DOHH2 (cell line): ENCODE data around the gene ITGA8.

Source experiments
- CTCF ChIP-seq: fragments of 200-600 bp; sonication (generic); IDR thresholded peaks from one replicate; pipeline ENCODE4 v1.5.1; 2014; ENCODE audit warnings: antibody characterized with exemption, mild to moderate bottlenecking, low read depth, low read length; ENCODE audit not compliant: poor library complexity, severe bottlenecking
- EZH2phosphoT487 ChIP-seq: fragments of 200-600 bp; sonication (generic); IDR thresholded peaks from 2 replicates; pipeline ENCODE4 v1.6.1; 2017; ENCODE audit warnings: borderline replicate concordance, mild to moderate bottlenecking, antibody characterized with exemption, low read length, moderate library complexity, mixed read lengths

DNA sequence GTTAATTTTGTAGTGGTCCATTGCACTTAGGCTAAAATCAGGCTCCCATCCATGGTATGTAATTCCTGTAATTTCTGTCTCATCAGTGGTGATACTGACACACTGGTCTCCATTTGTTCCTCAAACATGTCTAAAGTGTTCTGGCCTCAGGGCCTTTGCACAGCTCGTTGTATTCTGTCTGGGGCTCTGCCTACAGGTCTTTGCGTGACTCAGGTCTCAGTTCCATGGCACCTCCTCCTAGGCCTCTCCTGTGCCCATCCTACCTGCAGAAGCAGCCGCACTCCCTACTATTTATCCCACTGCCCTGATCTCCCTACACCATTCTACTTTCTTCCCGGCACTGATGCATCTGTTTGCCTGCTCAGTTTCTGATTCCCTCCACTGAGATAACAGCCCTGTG, 173.8 kb downstream of the ITGA8 start:
- TF ChIP-seq CTCF, result no peak
- no peak for TF ChIP-seq EZH2phosphoT487
